Thyroid gland (tissue), 4 donors: ENCODE measurements around the gene PLBD2. TPM values are rescaled to one million over a fixed set of nuclear protein-coding genes. Genes with fewer than 3 reads are reported as not detected.

Experiments
- DNase-seq, 2 donors: peaks; one replicate each; pipeline ENCODE4 v3.0.0-alpha.2; 2019
- H3K27ac ChIP-seq, 3 donors: fragments of 200-600 bp; sonication (generic); 1 replicate in 2 of 3; 2 replicates in 1 of 3; pipeline ENCODE4 v1.5.1; 2016 to 2019; ENCODE audit warnings: mild to moderate bottlenecking in 1 of 3, moderate library complexity in 1 of 3
- H3K27me3 ChIP-seq: fragments of 200-600 bp; sonication (generic); one replicate; pipeline ENCODE4 v1.5.1; 2019
- H3K36me3 ChIP-seq, 2 donors: fragments of 200-600 bp; sonication (generic); one replicate each; pipeline ENCODE4 v1.5.1; 2016 to 2019
- H3K4me1 ChIP-seq, 2 donors: fragments of 200-600 bp; sonication (generic); one replicate each; pipeline ENCODE4 v1.5.1; 2017 to 2019
- H3K4me3 ChIP-seq, 3 donors: fragments of 200-600 bp; sonication (generic); replicated peaks in 1 of 3; 1 replicate in 2 of 3; 2 replicates in 1 of 3; pipeline ENCODE4 v1.5.1; 2016; ENCODE audit warnings: mild to moderate bottlenecking in 1 of 3
- H3K9me3 ChIP-seq: fragments of 200-600 bp; sonication (generic); one replicate; pipeline ENCODE4 v1.5.1; 2017
- POLR2A ChIP-seq, 2 donors: fragments of 450-650 bp; IDR thresholded peaks; one replicate each; pipeline ENCODE4 v1.6.1; 2017; ENCODE audit warnings: antibody characterized with exemption in 2 of 2, mild to moderate bottlenecking in 2 of 2, moderate library complexity in 1 of 2
- WGBS, 2 donors: methylation state at CpG; one replicate each; pipeline ENCODE4 v1.1.5; 2017; 5-methylcytosine and 5-hydroxymethylcytosine counted together
- intact Hi-C: fragments of 100-400 bp; cut with DNase I; formaldehyde crosslinking; loops from one replicate; pipeline ENCODE4 v1.15.1; 2023
- total RNA-seq, 4 donors: library from RNA; depleted of rRNA; stranded (reverse); fragments of >200 nt; gene quantifications; one replicate each; pipeline ENCODE4 v1.2.3, GENCODE V29; 2016
- TF ChIP-seq, protein P1 (sequence below), 6 experiments: fragments of 200-600 bp in 3 of 6; fragments of 450-650 bp in 3 of 6; sonication (generic) in 3 of 6; IDR thresholded peaks; one replicate each; pipeline ENCODE4 v1.5.1; 2016 to 2019; ENCODE audit warnings: antibody characterized with exemption in 6 of 6, mild to moderate bottlenecking in 2 of 6, inconsistent platforms in 1 of 6, moderate library complexity in 1 of 6

Gene PLBD2
- total RNA-seq, 4 donors from 2014 or later, result 21.0 to 51.5 (median 44.3) TPM

- TF ChIP-seq POLR2A (IDR thresholded peaks at IDR 0.05), result no peak
- TF ChIP-seq, protein P1, sequence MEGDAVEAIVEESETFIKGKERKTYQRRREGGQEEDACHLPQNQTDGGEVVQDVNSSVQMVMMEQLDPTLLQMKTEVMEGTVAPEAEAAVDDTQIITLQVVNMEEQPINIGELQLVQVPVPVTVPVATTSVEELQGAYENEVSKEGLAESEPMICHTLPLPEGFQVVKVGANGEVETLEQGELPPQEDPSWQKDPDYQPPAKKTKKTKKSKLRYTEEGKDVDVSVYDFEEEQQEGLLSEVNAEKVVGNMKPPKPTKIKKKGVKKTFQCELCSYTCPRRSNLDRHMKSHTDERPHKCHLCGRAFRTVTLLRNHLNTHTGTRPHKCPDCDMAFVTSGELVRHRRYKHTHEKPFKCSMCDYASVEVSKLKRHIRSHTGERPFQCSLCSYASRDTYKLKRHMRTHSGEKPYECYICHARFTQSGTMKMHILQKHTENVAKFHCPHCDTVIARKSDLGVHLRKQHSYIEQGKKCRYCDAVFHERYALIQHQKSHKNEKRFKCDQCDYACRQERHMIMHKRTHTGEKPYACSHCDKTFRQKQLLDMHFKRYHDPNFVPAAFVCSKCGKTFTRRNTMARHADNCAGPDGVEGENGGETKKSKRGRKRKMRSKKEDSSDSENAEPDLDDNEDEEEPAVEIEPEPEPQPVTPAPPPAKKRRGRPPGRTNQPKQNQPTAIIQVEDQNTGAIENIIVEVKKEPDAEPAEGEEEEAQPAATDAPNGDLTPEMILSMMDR (IDR thresholded peaks at IDR 0.05), result no peak
- no peak for DNase-seq
- WGBS, 2 donors, result 98% methylated on average over 5 to 7 of the region's 7 CpGs
- H3K4me3 ChIP-seq, result no peak overlapping the region
- intact Hi-C loops, result no loop called here
- no peaks in the 10 kb centered on the region for H3K4me1 ChIP-seq
- no peak overlapping the region for H3K27ac ChIP-seq
- no peaks in the 10 kb centered on the region for H3K27me3 ChIP-seq
- no peaks in the 10 kb centered on the region for H3K9me3 ChIP-seq
- peaks cover 15 to 27% of the 10 kb centered on the region in 2 donors for H3K36me3 ChIP-seq
Measured at GRCh38 chr12:113316155-113316554, 42.2 kb upstream of the PLBD2 start.

DNA sequence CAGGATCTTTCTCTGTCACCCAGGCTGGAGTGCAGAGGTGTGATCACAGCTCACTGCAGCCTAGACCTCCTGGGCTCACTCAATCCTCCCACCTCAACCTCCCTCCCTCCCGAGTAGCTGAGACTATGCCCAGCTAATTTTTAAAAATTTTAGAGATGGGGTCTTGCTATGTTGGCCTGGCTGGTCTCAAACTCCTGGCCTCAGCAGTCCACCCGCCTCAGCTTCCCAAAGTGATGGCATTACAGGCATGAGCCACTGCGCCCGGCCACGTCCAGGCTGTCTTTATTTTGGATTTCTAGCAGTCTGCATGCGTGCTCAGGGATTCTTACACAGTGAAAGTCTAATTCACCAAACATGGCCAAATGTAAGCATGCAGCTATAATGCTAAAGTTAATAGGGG lies 41.3 kb upstream of the PLBD2 start:
- H3K4me3 ChIP-seq, result no peak overlapping the region
- TF ChIP-seq, protein P1 (IDR thresholded peaks at IDR 0.05), result no peak
- no peak for TF ChIP-seq POLR2A (IDR thresholded peaks at IDR 0.05)
- H3K36me3 ChIP-seq, result peaks cover 15 to 27% of the 10 kb centered on the region in 2 donors
- DNase-seq, result no peak
- H3K27me3 ChIP-seq, result no peaks in the 10 kb centered on the region
- H3K4me1 ChIP-seq, result no peaks in the 10 kb centered on the region
- H3K9me3 ChIP-seq, result no peaks in the 10 kb centered on the region
- 97 to 99% methylated on average over 6 of the region's 6 CpGs for WGBS, 2 donors
- H3K27ac ChIP-seq, result no peak overlapping the region
- intact Hi-C loops, result no loop called here

- Histone ChIP-seq H3K4me3 (no peak overlapping the region), H3K9me3 (no peaks in the 10 kb centered on the region), H3K36me3 (peaks cover 15 to 27% of the 10 kb centered on the region in 2 donors), H3K4me1 (no peaks in the 10 kb centered on the region), H3K27ac (no peak overlapping the region), H3K27me3 (no peaks in the 10 kb centered on the region)
- 96 to 99% methylated on average over 4 of the region's 4 CpGs for WGBS, 2 donors
- intact Hi-C loops, result no loop called here
- no peak for DNase-seq
- TF ChIP-seq, protein P1 (IDR thresholded peaks at IDR 0.05), result no peak
- no peak for TF ChIP-seq POLR2A (IDR thresholded peaks at IDR 0.05)
Measured at GRCh38 chr12:113318046-113318656, 40.2 kb upstream of the PLBD2 start.

DNA sequence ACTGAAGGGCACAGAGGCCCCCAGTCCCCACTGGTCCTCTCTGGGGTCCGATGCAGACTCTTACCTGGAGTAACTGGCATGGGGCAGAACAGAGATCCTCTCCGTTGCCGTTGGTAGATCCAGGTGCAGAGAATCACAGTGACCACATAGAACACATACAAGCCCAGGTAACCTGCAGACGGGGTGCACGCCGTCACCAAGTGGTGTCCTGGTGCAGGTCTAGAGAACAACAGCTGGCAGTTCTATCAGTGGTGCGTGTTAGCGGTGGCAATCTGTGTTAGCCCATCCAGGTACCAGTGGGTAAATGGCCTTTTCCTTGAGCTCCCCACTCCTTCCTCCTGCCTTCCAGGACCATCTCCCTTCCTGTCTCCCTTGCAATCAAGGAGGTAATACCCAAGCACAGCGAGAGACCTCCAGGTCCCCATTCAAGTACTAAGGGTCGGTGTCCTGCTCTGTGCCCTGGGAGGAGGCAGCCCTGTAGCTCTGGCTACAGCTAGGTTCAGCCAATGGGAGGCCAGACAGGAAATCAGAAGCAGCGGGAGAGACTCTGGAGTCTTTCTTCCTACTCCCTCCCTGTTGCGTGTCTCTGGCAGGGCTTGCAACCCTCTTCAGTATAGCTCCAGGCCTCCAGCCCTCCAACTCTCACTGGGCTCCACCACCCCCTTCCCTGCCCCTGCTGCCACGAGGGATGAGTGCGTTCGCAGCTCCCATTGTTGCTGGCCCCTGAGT lies 39.3 kb upstream of the PLBD2 start:
- no peak for DNase-seq
- H3K27ac ChIP-seq, result no peak overlapping the region
- no peaks in the 10 kb centered on the region for H3K4me1 ChIP-seq
- H3K27me3 ChIP-seq, result no peaks in the 10 kb centered on the region
- H3K36me3 ChIP-seq, result peaks cover 15 to 27% of the 10 kb centered on the region in 2 donors
- no peak overlapping the region for H3K4me3 ChIP-seq
- 94 to 97% methylated on average over 15 of the region's 15 CpGs for WGBS, 2 donors
- intact Hi-C loops, result no loop called here
- H3K9me3 ChIP-seq, result no peaks in the 10 kb centered on the region
- TF ChIP-seq, protein P1 (IDR thresholded peaks at IDR 0.05), result no peak
- no peak for TF ChIP-seq POLR2A (IDR thresholded peaks at IDR 0.05)

GRCh38 chr12:113320401-113320800 lies 38.0 kb upstream of the PLBD2 start:
- H3K4me1 ChIP-seq, result no peaks in the 10 kb centered on the region
- H3K4me3 ChIP-seq, result no peak overlapping the region
- DNase-seq, result no peak
- intact Hi-C loops, result no loop called here
- TF ChIP-seq POLR2A (IDR thresholded peaks at IDR 0.05), result no peak
- TF ChIP-seq, protein P1 (IDR thresholded peaks at IDR 0.05), result no peak
- H3K27ac ChIP-seq, result no peak overlapping the region
- no peaks in the 10 kb centered on the region for H3K27me3 ChIP-seq
- 90% methylated on average over 7 to 9 of the region's 12 CpGs for WGBS, 2 donors
- H3K36me3 ChIP-seq, result peaks cover 15 to 20% of the 10 kb centered on the region in 2 donors
- no peaks in the 10 kb centered on the region for H3K9me3 ChIP-seq
